Astrocyte (in vitro differentiated cells and primary cell): ENCODE measurements around the gene FRY.

Experiments used
- EZH2 ChIP-seq: IDR thresholded peaks from 2 replicates; pipeline ENCODE4 v1.6.1; 2012; ENCODE audit warnings: mild to moderate bottlenecking, low read length, inconsistent platforms; ENCODE audit not compliant: insufficient read depth
- TF ChIP-seq, protein P1 (sequence below): IDR thresholded peaks from 2 replicates; pipeline ENCODE4 v1.5.1; 2011; ENCODE audit warnings: low read depth, mild to moderate bottlenecking, inconsistent platforms, low read length, moderate library complexity; ENCODE audit not compliant: insufficient read depth

DNA sequence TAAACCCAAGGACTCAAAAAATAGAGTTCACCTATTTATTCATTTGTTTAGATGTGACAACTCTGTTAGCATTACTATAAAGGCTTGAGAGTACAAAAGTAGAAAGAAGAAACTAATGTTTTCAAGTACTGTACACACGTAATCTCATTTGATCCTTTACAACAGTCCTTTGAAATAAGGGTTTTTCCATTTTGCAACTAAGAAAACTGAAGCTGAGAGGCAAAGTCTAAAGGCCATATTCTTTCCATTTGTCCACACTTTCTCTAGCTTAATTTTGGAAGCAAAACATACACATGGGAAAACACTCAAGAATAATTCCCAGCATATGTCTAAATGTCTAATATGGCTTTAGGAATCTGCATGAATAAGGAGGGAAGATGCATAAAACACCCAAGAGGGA is 249.5 kb downstream of the FRY start:
- no peak for TF ChIP-seq EZH2
- TF ChIP-seq, protein P1, sequence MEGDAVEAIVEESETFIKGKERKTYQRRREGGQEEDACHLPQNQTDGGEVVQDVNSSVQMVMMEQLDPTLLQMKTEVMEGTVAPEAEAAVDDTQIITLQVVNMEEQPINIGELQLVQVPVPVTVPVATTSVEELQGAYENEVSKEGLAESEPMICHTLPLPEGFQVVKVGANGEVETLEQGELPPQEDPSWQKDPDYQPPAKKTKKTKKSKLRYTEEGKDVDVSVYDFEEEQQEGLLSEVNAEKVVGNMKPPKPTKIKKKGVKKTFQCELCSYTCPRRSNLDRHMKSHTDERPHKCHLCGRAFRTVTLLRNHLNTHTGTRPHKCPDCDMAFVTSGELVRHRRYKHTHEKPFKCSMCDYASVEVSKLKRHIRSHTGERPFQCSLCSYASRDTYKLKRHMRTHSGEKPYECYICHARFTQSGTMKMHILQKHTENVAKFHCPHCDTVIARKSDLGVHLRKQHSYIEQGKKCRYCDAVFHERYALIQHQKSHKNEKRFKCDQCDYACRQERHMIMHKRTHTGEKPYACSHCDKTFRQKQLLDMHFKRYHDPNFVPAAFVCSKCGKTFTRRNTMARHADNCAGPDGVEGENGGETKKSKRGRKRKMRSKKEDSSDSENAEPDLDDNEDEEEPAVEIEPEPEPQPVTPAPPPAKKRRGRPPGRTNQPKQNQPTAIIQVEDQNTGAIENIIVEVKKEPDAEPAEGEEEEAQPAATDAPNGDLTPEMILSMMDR = no peak
